ENCODE results near the gene KLF11. TPM values are rescaled to one million over a fixed set of nuclear protein-coding genes. Genes with fewer than 3 reads are reported as not detected.

KLF11 gene
- total and polyA plus RNA-seq, 9 of the 15 experiments (the other 6 are each of a cell fraction or from before 2014, with no cell fraction given) = 2.1 to 13.4 (median 6.5) TPM

DNA sequence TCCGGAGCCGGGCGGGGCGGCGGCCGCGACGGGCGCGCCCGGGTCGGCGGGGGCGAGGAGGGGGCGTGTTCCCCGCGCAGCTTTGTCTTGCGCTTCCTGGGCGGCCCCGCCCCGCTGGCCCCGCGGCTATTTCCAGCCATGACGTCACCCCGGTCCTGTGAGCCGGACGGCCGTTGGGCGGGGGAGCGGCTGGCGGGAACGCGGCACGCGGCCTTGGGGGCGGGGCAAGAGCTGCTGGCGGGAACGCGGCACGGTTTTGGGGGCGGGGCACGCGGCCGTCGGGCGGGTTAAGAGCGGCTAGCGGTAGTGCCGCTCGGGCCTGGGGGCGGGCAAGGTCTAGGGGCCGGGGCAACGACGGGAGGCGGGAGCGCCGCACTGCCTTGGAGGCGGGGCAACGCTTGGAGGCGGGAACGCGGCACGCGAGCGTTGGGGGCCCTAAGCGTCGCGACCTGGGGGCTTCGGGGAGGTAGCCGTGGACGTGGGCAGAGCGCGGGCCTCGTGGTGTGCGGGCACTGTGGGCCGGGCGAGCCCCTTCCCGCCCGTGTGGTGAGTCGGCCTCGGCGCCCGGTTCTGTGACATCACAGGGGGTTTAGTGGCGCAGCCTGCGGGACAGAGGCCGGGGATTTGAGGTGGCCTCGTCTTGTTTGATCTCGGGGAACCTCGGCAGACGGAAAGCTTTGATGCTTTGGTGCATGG, 704 bp downstream of the KLF11 start (continued):
- TF ChIP-seq HMGN3 (IDR thresholded peaks at IDR 0.05; ENCODE audit: borderline replicate concordance, extremely low read depth, insufficient read length, low read depth, low read length) (peak; percentile 83), FOS (IDR thresholded peaks at IDR 0.05; ENCODE audit: extremely low read depth, insufficient read length) (no peak), PTTG1 (tag; IDR thresholded peaks at IDR 0.05; ENCODE audit: low read depth) (no peak), NCOA2 (IDR thresholded peaks at IDR 0.05; ENCODE audit: partially characterized antibody in 2 of 2) (no peak), USF2 (CRISPR knock-in tag; IDR thresholded peaks at IDR 0.05) (no peak), ZC3H8 (IDR thresholded peaks at IDR 0.05) (no peak), TCFL5 (CRISPR knock-in tag; conservative IDR thresholded peaks at IDR 0.05) (no peak), NEUROD1 (IDR thresholded peaks at IDR 0.05; ENCODE audit: borderline replicate concordance, low read depth, low read length, partially characterized antibody) (peak; percentile 21), ZNF134 (CRISPR knock-in tag; conservative IDR thresholded peaks at IDR 0.05) (no peak), BRCA1 (IDR thresholded peaks at IDR 0.05) (no peak), BRCA1 (CRISPR knock-in tag; IDR thresholded peaks at IDR 0.05) (0 out of 2 replicates have a peak, but pooled peaks have one; percentile 9), E2F4 (CRISPR knock-in tag; IDR thresholded peaks at IDR 0.05; ENCODE audit: low read depth) (peak; percentile 78; the same call in 1 of the 2 replicates), ZHX1 (conservative IDR thresholded peaks at IDR 0.05; ENCODE audit: low read length) (no peak), FOXA1 (IDR thresholded peaks at IDR 0.05; ENCODE audit: borderline replicate concordance) (no peak), ZNF347 (CRISPR knock-in tag; IDR thresholded peaks at IDR 0.05; ENCODE audit: low read depth) (0 out of 2 replicates have a peak, but pooled peaks have one; percentile 36), POLR3G (IDR thresholded peaks at IDR 0.05; ENCODE audit: extremely low read depth, insufficient read length, insufficient replicate concordance) (no peak), SETDB1 (IDR thresholded peaks at IDR 0.05; ENCODE audit: low read length) (no peak), HES1 (IDR thresholded peaks at IDR 0.05; ENCODE audit: low read depth) (no peak), U2AF1 (optimal IDR thresholded peaks at IDR 0.05; ENCODE audit: low read depth, low read length) (peak; percentile 38), KAT8 (IDR thresholded peaks at IDR 0.05; ENCODE audit: low read depth) (no peak), ETV1 (tag; conservative IDR thresholded peaks at IDR 0.05; ENCODE audit: low read depth) (no peak), KAT7 (CRISPR knock-in tag; IDR thresholded peaks at IDR 0.05; ENCODE audit: borderline replicate concordance) (no peak), ZNF766 (CRISPR knock-in tag; conservative IDR thresholded peaks at IDR 0.05) (peak; percentile 57)
- TF ChIP-seq, protein P1, sequence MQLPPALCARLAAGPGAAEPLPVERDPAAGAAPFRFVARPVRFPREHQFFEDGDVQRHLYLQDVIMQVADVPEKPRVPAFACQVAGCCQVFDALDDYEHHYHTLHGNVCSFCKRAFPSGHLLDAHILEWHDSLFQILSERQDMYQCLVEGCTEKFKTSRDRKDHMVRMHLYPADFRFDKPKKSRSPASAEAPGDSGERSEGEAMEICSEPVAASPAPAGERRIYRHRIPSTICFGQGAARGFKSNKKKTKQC (CRISPR knock-in tag; IDR thresholded peaks at IDR 0.05) = peak; percentile 96
